IPS DF 4.7 (cell line): Measurements from ENCODE around the gene PDIA4.

Experiments
- DNase-seq: peaks from one replicate; pipeline ENCODE4 v3.0.0-alpha.2; 2013; ENCODE audit warnings: low spot score; ENCODE audit errors: extremely low read depth

The PDIA4 gene

DNA sequence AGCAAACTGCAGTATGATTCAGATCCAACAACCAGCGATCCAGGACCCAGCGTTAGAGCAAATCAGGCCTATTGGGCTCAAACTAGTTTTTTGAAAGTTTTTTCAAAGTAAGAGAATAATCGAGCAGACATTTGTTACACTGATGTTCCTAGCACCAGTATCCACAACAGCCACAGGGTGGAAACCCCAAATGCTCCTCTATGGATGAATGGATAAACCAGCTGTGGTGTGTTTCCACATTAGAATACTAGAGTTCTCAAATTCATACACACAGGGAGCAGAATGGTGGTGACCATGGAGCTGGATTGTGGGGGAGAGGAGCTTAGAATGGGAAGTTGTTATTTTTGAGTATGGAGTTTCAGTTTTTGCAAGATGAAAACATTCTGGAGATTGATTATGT is 60.7 kb downstream of the PDIA4 start:
- DNase-seq: no peak

DNA sequence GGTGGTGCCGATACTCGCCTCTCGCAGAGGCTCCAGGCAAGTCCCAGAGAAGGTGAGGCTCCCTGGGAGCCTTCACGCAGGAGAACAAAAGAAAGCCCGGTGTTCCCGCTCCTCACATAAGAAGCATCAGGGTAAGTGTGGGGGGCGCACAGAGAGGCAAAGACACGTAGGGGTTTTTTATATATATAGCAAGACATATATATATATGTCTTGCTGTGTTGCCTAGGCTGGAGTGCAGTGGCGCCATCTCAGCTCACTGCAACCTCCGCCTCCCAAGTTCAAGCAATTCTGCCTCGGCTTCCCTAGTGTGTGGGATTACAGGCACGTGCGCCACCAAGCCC is 61.3 kb downstream of the PDIA4 start:
- no peak for DNase-seq

DNA sequence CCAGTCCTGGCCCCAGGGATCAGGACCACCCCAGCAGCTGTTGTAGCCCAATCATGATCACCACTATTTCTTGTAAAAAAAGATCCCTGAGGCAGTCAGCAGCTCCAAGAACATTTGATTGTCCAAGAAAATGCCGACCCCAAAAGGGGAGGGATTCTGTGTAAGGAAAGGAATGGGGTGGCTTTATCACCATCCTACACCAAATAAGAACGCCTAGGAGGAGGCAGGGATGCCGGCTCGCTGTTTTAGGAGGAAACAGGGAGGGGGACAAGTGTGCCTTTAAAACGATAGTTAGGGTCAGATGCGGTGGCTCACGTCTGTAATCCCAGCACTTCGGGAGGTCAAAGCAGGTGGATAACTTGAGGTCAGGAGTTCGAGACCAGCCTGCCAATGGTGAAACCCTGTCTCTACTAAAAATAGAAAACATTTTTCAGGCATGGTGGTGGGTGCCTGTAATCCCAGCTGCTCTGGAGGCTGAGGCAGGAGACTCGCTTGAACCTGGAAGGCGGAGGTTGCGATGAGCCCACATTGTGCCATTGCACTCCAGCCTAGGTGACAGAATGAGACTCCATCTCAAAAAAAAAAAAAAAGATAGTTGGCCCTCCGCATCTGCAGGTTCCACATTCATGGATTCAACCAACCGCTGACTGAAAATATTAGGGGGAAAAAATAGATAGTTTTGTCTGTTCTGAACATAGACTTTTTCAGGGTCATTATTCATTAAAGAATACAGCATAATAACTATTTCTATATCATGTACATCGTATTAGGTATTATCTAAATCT is 63.6 kb downstream of the PDIA4 start:
- DNase-seq: no peak

DNA sequence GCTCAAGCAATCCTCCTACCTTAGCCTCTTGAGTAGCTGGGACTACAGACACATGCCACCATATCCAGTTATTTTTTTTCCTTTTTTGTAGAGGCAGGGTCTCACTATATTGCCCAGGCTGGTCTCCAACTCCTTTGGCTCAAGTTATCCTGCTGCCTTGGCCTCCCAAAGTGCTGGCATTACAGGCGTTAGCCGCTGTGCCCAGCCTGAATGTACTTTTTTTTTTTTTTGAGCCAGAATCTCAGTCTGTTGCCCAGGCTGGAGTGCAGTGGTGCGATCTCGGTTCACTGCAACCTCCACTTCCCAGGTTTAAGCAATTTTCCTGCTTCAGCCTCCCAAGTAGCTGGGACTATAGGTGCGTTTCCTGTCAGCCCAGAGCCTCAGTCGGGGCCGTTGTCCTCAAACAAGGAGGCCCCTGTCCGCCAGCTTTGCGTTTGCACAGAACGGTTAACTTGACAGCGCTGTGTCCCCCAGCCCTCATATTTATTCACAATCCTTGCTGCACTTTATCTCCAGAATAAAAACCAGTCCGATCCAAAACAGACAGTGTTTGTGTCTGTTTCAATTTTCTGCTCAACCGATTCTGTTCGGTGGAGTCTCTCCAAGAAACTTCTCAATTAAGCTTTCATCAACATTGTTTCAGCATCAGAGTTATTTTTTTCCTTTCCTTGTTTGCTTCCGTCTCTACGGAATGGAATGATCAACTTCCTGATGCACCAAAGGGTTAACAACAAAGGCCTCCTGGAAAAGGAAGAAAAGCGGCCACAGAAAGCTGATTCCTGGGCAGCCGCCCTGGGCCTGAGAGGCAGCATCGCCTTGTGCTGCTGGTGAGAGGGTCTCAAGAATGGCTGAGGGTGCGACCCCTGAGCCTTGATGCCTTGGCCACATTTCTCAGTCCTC is 64.5 kb downstream of the PDIA4 start:
- DNase-seq: no peak

DNA sequence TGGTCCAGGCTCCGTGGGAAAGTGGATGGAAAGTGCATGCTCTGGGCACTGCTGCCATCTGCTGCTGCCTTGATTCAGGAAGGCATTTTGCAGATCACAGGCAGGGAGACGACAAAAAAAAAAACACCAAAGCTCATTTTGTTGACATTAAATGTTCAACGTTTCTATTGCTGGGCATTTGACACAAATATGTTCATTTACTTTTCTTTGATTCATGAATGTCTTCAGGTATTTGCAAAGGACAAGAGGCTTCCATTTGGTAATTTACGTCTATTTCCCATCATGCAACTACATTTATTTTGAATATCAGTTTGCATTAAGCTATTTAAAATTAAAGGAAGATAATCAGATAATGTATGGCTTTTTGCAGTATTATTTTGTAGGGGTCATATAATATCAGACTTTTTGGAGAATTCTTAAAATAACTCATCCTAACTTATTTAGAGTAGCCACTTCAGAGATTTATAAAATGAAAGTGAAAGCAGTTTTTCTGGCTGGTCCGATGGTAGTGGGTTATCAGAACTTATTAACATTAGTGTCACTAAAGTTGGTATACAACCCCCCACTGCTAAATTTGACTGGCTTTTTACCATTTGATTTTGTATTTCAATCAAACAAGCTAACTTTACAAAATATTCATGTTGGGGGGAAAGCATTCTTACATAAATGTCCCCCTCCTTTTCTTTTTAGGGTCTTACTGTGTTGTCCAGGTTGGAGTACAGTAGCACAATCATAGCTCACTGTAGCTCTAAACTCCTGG is 65.3 kb downstream of the PDIA4 start:
- DNase-seq: no peak

DNA sequence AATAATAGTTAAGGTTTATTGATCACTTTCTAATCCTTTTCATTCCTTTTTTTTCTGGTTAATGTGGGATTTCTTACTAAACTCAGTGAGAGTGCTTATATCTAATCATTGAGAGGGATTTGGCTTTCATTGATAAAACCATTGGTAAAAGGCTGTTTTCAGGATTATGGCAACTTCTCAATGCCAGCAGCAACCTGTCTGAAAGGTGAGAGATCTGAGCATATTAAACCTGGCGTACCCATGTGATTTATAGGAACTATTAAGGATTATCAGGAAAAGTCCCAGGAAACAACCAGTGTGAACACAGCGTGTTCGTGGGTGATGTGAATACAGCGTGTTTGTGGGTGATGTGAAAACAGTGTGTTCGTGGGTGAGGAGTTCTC is 65.9 kb downstream of the PDIA4 start:
- no peak for DNase-seq

DNA sequence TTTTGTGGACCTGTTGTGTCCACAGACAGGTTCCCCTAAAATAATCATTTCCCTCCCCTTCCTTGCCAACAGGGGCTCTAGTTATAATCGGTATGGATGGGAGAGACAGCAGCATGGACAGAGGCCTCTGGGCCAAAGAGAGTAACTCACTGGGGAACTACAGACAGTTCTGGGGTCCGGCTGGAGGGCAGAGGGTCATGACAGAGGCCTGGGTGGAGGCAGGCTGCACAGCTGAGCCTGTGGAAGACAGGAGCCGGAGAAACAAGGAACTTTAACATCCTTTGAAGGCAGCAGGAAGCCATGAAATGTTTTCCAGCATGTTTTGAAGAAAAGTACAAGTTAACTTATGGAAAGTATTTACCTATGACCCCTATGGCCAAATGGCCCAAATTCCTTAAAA is 68.6 kb downstream of the PDIA4 start:
- DNase-seq: no peak

DNA sequence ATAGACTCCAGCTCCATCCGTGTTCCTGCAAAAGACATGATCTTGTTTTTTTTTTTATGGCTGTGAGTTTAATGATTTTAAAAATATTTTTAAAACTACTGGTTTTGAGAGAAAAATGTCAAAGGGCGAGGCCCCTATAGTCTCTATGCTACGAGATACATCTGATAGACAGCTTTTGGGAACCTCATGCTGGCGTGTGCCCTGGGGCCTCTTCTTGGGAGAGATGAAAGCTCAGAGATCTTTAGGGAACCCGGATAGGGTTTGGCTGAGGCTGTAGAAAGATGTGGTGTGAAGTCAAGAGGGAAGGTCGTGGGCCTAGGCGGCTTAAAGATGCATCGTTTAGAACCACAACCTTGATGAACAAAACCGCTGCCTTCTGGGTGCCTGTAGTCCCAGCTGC is 70.2 kb downstream of the PDIA4 start:
- DNase-seq: no peak

DNA sequence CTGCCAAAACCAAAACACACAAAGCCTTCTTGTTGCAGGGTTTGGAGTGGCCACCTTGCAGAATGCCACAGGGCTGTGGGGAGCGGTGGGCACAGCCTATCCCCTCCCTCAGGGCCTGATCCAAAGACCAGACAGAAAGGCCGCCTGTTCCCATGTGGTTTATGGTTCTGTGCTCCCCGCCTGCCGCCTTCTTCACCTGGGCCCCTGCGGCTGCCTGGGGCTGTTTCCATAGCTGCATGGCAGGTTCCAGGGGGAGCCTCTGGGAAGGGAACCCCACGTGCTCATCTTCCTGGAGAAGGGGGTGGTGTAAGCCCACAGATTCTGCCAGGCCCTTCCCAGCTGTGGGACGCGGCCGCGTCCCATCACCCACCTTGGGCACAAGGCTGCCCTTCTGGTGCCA is 73.5 kb downstream of the PDIA4 start:
- DNase-seq: no peak

DNA sequence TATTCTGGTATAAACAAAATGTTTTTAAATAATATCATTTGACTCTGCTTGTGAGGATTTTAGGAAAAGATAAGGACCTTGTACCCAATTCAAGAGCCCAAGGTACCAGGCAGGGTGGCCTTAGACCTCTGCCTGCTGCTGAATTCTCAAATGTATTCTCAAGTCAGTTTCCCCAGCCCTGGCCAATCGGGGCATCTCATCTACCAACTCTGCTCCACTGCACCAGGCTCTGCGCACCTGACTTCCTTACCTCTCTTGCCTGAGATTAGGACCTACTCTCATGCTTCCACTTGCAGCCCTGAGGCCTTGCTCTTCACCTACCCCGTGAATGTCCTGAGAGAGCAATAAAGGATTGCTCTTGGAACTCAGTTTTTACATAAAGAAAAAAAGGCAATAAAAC is 74.6 kb downstream of the PDIA4 start:
- no peak for DNase-seq
